AG04450 (cell line): ENCODE measurements around the gene GALK2. TPM values are rescaled to one million over a fixed set of nuclear protein-coding genes. Genes with fewer than 3 reads are reported as not detected.
"Not testable (repeated sequence)": the region's sequence is repeated elsewhere in the genome, so short reads cannot be mapped to it uniquely, and the experiment has no call there.

Experiments used
- CTCF ChIA-PET: fragments of 300-600, 350-600 bp; formaldehyde crosslinking; extraction: SDS; loops from one replicate; lab custom pipeline; 2022; ENCODE audit warnings: antibody characterized with exemption, inconsistent platforms; lab: Charles Lee
- POLR2A ChIA-PET: fragments of 350-600 bp; formaldehyde crosslinking; extraction: SDS; loops from one replicate; lab custom pipeline; 2021; ENCODE audit warnings: antibody characterized with exemption, inconsistent platforms; lab: Yijun Ruan, JAX
- DNase-seq: peaks from one replicate; pipeline ENCODE4 v3.0.0-alpha.2; 2011; ENCODE audit warnings: low read depth, low spot score
- H3K27ac ChIP-seq: one replicate; pipeline ENCODE4 v1.5.1; 2012; ENCODE audit warnings: low read depth, low read length, control low read depth
- H3K27me3 ChIP-seq: one replicate; pipeline ENCODE4 v1.6.0; 2012; ENCODE audit warnings: low read length; ENCODE audit not compliant: control insufficient read depth, insufficient read depth
- H3K4me3 ChIP-seq: 2 replicates; pipeline ENCODE4 v1.5.1; 2011; ENCODE audit warnings: mild to moderate bottlenecking, low read depth, low read length, control low read depth
- H3K9me3 ChIP-seq: 2 replicates; pipeline ENCODE4 v1.5.1; 2012; ENCODE audit warnings: low read length; ENCODE audit not compliant: control insufficient read depth, insufficient read depth
- CTCF ChIP-seq: IDR thresholded peaks from 2 replicates; pipeline ENCODE4 v1.5.1; 2011; ENCODE audit warnings: low read depth, low read length, control low read depth, inconsistent platforms
- polyA plus RNA-seq: library from polyadenylated mRNA; depleted of rRNA; stranded (reverse); fragments of >200 nt; gene quantifications from 2 replicates; pipeline ENCODE4 v1.2.3, GENCODE V29; 2011

Gene GALK2
- polyA plus RNA-seq, 1 experiment = 32.2 TPM

- no peak for DNase-seq
- POLR2A ChIA-PET = no interaction called here
- Histone ChIP-seq H3K27me3 (no peaks in the 10 kb centered on the region), H3K27ac (no peak overlapping the region), H3K9me3 (no peaks in the 10 kb centered on the region), H3K4me3 (no peak overlapping the region)
- CTCF ChIA-PET = no interaction called here
- no peak for TF ChIP-seq CTCF
Measured at GRCh38 chr15:49191892-49192291, 21.8 kb downstream of the GALK2 start.

GRCh38 chr15:49196856-49197255 is 26.8 kb downstream of the GALK2 start:
- POLR2A ChIA-PET = no interaction called here
- no peak for DNase-seq
- no peaks in the 10 kb centered on the region for H3K9me3 ChIP-seq
- no peak overlapping the region for H3K4me3 ChIP-seq
- H3K27ac ChIP-seq = no peak overlapping the region
- H3K27me3 ChIP-seq = no peaks in the 10 kb centered on the region
- CTCF ChIA-PET = no interaction called here
- TF ChIP-seq CTCF = no peak

GRCh38 chr15:49199666-49200065 is 29.6 kb downstream of the GALK2 start:
- Histone ChIP-seq H3K27me3 (no peaks in the 10 kb centered on the region), H3K27ac (no peak overlapping the region), H3K9me3 (no peaks in the 10 kb centered on the region), H3K4me3 (no peak overlapping the region)
- no peak for DNase-seq
- no peak for TF ChIP-seq CTCF
- POLR2A ChIA-PET = no interaction called here
- CTCF ChIA-PET = no interaction called here

GRCh38 chr15:49200347-49200746 is 30.3 kb downstream of the GALK2 start:
- DNase-seq = no peak
- POLR2A ChIA-PET = no interaction called here
- CTCF ChIA-PET = no interaction called here
- no peaks in the 10 kb centered on the region for H3K27me3 ChIP-seq
- no peaks in the 10 kb centered on the region for H3K9me3 ChIP-seq
- no peak overlapping the region for H3K4me3 ChIP-seq
- TF ChIP-seq CTCF = no peak
- no peak overlapping the region for H3K27ac ChIP-seq

- H3K4me3 ChIP-seq, CTCF ChIA-PET, H3K27ac ChIP-seq, POLR2A ChIA-PET, DNase-seq, H3K27me3 ChIP-seq: not testable (repeated sequence)
- peaks cover 12% of the 10 kb centered on the region for H3K9me3 ChIP-seq
Measured at GRCh38 chr15:49208102-49208501, 38.1 kb downstream of the GALK2 start.

- Histone ChIP-seq H3K9me3 (peaks cover 8% of the 10 kb centered on the region), H3K27ac (no peak overlapping the region), H3K4me3 (no peak overlapping the region), H3K27me3 (no peaks in the 10 kb centered on the region)
- DNase-seq = no peak
- ChIA-PET POLR2A (no interaction called here), CTCF (no interaction called here)
- no peak for TF ChIP-seq CTCF
Measured at GRCh38 chr15:49212897-49213296, 42.9 kb downstream of the GALK2 start.
